CD4-positive, alpha-beta T cell treated with Interleukin-2 at 100 ng/mL for 4 hours (primary cell): Measurements from ENCODE around the gene PTPRN2.
"Not testable (repeated sequence)": the region's sequence is repeated elsewhere in the genome, so short reads cannot be mapped to it uniquely, and the experiment has no call there.

ENCODE experiments used
- DNase-seq: peaks from one replicate; pipeline ENCODE4 v3.0.0-alpha.2; 2020; ENCODE audit warnings: low spot score

PTPRN2 gene

DNA sequence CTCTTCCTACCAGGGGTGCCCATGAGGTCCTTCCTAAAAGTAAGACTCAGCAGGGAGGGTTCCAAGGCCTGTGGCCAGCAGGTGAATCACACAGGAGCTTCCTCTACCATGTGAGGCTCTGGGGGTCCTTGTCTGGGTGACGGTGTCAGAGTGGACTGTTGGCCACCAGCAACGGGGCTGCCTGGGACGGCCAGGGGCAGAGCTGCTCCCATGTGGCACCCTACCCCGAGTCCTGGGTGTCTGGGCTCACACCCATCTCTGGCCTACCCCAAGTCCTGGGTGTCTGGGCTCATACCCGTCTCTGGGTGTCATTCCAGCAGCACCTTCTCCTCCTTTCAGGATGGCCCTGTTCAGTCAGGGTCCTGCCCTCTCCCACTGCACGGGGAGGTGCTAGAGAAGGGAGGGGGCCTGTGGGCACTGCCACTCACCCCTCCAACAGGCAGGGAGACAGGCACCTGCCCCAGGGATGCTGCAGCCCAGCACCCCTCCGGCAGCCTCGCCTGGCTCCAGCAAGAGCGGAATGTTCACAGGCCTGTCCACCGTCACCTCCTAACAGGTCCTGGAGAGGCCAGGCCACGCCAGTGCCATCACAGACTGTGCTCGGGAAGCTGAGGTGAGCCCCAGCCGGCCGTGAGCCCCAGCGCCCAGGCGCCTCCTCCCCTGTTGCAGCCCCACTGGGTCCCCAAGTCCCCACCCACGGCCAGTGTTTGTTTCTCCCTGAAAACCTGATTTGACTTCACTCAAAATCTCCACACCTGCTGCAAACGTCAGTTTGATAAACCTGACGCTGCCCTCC is 143.7 kb downstream of the PTPRN2 start:
- no peak for DNase-seq

DNA sequence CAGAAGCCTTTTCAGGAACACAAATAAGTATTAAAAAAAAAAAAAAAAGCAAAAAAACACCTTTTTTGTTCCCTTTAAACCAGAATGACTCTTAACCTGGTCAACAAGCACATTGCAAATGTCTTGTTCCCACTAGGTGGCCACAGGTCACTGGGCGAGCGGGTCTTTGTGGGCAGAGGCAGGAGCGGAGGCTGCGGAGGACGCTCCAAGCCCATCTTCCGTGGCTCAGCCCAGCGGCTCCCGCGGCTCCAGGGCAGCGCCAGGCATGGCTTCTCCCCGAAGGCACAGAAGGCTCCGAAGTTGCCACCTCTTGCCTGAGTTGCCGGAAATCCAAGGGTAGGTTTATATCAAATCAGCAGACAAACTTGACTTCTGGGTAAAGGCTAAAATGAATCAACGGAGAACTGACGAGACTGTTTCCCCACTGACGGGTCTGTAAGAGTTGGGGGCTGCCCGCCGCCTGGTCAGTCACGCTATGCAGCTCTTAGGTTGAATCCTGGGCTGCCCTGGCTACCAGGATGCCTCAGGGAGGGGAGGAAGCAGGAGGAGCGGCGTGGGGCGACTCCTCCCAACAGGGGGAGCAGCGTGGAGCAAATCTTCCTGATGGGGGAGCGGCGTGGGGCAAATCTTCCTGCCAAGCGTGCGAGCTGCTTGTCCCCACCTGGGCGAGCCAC is 144.5 kb downstream of the PTPRN2 start:
- no peak for DNase-seq

DNA sequence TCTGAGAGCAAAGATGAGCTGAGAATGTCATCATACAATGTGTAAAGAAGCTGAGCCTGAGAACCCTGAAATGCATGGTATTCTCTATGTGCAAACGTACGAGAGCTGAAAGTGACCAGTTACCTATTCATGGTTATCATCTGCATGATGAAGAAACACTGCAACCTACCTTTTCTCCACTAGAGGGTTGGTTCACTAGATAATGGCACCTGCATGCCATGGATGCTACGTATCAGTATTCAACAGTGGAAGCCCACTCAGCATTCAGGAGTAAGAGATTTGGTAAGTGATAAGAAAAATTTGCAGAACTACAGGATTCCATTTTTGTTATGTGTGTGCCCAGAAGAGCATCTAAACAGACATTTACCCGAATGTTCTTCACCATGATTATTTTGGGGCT is 145.4 kb downstream of the PTPRN2 start:
- DNase-seq, result no peak

DNA sequence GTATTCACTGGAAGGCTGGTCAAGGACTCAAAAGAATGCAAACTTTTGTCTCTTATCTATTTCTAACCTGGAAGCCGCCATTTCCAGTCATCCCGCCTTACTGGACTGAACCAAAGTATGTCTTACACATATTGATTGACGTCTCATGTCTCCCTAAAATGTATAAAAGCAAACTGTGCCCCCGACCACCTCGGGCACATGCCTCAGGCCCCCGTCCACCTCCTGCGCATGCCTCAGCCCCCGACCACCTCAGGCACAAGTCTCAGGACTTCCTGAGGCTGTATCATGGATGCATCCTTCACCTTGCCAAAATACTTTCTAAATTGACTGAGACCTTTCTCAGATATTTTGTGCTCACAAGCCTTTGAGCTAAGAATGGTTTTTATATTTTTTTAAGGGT is 148.6 kb downstream of the PTPRN2 start:
- no peak for DNase-seq

DNA sequence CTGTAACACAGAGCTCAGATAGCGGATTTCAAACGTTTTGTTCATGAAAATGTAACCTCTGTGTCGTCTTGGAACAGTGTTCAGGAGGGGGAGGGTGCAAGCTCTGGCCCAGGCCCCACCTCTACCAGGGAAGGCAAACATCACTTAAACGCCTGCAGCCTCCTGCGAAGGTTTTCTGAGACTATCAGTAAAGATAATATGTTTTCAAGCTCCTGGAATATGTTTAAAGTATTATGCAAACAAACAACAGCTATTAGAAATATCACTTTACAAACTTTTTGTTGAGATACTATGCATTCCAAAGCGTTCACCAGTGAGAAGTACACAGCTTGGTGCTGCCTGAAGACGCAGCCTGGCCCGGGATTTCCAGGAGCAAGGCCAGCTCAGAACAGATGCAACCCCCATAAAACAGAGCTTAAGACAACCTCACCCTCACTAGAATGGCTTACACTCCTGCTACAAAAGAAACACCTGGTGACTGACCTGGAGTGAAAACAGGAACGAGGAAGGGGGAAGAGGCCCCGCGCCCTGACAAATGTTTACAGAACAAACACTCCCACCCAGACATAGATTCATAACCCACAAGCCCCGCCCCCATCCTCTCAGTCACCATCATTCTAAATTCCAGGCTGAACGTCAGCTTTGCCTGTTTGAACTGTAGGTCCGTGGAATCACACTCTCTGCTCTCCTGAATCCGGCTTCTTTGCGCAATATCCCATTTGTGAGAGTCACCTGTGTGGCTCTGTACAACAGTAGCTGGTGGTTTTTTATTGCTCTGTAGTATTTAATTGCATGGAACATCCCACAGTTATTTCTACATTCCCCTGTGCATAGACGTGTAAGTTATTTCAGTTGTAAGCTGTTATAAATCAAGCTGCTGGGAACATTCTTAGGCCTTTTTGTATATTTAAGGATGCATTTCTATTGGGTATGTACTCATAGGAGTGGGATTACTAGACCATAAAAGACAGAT is 155.0 kb downstream of the PTPRN2 start:
- DNase-seq, result no peak

DNA sequence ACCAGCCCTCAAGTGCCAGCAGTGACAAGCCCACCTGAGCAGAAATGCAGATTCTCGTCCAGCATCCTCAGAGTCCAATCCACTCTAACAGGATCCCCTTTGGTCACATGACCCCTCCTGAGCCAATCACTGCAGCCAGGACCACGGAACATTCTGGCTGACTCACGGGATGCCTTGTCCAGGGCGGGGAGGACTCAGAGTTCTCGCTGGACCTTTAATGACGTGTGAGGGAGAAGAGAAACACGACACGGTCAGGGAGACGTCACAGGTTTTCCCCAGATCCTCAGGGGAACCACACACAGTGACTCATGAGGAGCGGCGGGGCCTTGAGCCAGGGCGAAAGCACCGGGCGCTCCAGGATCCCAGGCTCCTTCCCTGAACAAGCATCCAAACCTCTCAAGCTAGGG is 155.7 kb downstream of the PTPRN2 start:
- no peak for DNase-seq

DNA sequence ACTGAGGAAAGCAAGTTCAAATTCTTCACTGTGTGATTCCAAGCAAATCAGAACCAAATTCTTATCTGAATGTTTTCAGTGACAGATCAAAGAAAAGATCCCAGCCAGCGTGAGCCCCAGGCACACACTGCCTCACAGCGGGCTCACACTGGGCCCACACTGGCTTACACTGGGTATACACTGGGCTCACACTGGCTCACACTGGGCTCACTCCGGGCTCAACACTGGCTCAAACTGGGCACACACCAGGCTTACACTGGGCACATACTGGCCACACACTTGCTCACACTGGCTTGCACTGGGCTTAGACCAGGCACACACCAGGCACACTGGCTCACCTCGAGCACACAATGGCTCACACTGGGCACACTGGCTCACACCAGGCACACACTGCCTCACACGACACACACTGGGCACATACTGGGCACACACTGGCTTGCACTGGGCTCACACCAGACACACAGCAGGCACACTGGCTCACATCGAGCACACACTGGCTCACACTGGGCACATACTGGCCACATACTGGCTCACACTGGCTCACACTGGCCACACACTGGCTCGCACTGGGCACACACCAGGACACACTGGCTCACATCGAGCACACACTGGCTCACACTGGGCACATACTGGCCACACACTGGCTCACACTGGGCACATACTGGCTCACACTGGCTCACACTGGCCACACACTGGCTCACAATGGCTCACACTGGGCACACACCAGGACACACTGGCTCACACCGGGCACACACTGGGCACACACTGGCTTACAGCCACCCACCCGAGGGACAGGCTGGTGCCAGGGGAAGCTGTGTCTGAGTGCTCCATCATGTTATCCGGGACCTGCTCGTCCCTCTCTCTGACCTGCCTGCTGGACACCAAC is 156.3 kb downstream of the PTPRN2 start:
- DNase-seq, result no peak

DNA sequence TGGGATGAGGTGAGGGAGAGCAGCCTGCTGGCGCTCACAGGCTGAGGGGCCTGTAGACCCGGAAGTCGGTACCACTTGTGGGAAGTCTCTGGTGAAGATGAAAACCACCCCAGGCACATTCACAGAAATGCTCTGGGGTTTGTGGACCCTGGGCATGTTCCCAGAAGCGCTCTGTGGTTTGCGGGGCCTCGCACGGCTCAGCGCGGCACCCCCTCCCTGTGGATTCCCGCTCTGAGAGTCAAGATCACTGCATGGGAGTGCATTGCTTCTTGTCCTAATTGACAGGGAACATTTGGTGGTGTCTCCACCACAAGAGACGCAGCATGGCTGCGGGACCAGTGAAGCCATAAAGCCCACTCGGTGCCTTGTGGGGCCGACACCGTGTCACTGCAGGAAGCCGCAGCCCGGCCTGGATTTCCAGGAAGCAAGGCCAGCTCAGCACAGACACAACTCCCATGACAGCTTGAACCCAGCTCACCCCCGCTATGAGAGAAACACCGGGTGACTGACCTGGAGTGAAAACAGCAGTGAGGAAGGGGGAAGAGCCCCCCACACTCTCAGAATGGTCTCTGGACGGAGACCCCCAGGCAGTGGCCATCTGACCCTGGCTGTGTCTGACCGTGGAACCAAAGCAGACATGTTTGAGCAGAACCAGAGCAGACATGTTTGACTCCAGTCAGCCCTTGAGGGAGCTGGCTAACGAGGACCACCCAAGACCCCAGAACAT is 157.2 kb downstream of the PTPRN2 start:
- no peak for DNase-seq

DNA sequence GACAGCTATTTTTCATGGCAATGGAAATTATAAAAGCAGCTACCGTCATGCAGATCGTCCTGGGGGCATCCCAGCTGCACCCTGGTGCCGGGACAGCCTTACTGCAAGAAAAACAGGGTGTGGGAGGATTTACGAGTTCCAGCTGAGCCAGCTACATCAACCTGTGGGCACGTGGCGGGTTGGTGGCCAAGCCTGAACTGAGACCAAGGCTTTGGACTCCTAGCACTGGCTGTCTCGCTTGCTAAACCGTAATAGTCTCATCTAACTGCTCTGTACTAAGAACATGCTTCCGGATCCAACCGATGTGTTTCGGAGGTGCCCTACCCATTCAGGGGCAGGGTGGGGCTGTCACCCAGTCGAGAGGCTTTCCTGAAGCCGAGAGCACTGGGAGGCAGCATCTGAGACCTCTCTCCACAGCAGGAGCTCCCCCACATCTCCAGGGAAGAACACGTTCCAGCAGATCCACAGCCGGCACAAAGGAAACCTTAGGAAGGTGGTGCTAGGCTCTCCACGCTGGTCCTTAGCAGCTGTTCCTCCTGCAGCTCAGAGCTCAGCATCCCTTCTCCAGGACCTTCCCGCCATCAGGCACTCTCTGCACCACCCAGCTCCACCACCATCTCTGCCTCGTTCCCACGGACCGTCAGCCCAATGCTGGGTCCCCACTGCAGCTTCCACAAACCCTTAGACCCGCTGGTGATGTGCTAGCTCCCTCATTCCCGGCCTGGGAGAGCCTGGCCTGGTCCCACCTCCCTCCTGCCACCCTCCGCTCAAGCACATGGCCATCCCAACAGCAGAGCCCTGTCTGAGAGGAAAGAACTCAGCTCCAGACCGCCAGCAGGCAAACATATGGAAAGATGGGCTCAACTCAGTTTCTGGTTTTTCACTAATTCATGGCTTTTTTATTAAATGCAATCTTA is 158.5 kb downstream of the PTPRN2 start:
- DNase-seq, result no peak

DNA sequence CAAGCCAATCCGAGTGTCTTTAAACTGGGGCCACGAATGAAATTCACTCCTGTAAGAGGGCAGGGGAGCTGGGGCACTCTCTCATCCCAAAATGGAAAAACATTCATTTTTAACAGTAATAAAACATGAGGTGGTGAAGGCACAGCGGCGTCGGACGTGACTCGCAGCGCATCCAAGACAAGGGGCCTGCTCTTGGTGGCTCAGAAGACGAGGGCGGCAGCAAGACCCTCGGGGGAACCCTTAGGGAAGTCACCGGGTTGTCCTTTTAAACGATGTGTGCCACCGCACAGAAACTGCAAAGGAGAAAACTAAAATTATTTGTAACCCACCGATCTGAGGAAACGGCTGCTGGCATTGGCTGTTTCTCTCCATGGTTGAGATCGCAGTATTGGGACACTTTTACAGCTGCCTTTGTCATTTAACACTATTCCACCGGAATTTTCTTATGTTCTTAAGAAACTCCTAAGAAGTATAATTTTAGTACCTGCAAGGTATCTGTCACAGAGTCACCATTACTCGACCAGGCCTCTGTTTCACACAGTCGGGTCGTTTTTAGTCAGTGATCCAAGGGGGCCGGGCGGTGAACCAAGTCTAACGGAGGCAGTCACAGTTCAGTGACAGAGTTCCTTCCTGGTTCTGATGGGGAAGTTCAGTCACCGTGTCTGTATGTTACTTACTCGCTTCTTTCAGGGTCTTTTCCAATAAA is 159.3 kb downstream of the PTPRN2 start:
- DNase-seq, result no peak

DNA sequence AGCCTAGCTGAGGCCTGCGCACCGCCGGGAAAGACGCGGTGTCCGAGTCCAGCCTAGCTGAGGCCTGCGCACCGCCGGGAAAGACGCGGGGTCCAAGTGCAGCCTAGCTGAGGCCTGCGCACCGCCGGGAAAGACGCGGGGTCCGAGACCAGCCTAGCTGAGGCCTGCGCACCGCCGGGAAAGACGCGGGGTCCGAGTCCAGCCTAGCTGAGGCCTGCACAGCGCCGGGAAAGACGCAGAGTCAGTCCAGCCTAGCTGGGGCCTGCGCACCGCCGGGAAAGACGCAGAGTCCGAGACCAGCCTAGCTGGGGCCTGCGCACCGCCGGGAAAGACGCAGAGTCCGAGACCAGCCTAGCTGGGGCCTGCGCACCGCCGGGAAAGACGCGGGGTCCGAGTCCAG is 161.9 kb downstream of the PTPRN2 start:
- DNase-seq, result not testable (repeated sequence)

DNA sequence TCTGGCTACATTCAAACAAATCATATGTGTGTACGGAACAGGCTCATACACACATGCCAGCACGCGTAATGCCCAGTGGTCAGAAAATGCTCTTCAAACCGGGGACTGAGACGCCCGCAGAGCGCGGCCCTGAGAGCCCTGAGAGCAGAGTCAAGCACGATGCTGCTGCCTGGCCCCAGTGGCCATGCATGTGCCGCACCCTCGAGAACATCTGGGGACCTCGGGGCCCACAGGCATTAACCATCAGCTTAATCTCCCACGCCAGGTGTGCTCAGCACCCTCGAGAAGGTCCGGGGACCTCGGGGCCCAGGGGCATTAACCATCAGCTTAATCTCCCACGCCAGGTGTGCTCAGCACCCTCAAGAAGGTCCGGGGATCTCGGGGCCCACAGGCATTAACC is 163.1 kb downstream of the PTPRN2 start:
- no peak for DNase-seq

DNA sequence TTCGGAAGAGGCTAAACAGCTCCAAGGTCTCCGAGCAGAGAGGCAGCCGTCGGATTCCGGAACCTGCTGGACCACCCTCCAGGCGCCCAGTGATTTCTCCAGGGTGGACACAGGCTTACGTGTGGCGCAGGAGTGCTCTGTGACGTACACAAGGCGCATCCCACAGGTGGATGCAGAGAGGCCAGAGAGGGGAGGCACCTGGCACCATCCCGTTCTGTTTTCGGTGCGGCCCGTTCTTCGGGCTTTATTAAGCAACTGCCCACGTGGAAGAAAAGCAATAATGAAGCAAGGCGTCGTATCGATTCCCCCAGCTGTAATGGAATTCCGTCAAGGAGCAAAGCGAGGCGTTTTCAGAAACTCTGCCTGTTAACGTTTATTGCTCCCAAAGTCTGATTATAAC is 163.6 kb downstream of the PTPRN2 start:
- no peak for DNase-seq

DNA sequence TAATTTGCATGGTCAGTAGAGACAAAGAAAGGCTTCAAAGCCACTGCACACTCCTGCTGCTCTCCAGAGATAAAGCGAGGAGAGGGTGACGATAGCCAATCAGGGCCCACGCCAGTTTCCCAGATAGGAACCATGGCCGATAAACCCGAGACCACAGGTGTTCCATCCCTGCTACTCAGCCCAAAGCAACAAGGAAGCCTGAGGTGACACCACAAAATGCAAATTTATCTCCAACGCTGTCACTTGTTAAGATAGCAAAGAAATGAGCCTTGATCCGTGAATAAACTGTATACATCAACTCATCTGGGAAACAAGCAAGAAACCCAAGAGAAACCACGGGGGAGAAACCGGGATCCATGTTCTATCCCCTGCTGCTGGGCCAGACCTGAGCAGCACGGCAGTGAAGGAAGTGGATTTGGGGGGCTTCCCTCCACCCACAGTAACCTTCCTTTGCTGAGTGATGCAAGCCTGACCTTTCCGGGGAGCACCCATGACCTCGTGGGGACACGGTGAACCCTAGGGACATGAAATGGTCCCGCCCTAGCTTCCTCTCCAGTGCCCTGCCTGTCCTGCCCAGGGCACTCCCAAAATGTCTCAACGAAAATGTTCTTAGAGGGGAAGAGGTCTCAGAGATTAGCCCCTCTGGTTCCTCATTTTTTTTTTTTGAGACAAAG is 164.6 kb downstream of the PTPRN2 start:
- DNase-seq, result no peak

DNA sequence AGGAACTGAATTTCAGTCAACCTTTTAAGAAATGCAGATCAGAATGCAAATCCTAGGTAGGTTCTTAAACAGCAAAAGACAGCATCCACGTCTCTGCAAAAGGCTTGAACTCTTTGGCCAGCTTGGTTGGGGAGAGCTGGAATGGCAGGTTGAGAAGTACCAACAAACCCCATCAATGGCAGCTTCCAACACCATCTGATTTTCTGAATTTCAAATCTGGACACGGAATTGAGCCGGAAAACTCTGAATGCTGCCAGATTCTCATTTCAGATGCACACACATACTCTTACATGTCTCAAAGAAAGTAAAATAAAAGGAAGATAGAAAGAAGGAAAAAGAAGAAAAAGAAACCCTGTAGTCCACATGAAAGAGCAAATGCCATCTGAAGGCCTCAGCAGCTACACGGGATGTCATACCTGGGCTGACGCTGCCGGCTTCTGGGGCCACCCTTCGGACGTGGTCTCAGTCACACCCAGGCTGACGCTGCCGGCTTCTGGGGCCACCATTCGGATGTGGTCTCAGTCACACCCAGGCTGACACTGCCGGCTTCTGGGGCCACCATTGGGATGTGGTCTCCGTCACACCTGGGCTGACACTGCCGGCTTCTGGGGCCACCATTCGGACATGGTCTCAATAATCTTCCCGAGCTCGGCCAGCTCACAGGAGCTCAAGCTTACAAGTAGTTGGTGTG is 165.3 kb downstream of the PTPRN2 start:
- no peak for DNase-seq

DNA sequence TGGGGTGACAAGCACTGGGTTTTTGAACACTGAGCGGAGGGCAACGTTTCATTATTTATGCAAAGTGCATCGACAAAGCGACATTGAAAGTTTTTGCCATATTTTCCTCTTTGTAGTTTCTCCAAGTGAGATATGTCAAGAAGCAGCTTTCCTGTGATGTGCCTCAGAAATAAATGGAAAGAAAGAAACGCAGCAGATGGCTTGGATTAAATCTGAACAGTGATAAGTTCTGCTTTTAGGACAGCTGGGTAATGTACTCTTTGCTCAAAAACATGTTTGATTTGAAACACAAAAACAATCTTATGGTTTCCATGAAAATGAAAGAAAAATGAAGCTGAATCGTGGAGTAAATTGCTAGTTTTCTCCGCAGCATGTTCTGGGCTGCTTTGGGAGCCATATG is 166.3 kb downstream of the PTPRN2 start:
- DNase-seq, result no peak

DNA sequence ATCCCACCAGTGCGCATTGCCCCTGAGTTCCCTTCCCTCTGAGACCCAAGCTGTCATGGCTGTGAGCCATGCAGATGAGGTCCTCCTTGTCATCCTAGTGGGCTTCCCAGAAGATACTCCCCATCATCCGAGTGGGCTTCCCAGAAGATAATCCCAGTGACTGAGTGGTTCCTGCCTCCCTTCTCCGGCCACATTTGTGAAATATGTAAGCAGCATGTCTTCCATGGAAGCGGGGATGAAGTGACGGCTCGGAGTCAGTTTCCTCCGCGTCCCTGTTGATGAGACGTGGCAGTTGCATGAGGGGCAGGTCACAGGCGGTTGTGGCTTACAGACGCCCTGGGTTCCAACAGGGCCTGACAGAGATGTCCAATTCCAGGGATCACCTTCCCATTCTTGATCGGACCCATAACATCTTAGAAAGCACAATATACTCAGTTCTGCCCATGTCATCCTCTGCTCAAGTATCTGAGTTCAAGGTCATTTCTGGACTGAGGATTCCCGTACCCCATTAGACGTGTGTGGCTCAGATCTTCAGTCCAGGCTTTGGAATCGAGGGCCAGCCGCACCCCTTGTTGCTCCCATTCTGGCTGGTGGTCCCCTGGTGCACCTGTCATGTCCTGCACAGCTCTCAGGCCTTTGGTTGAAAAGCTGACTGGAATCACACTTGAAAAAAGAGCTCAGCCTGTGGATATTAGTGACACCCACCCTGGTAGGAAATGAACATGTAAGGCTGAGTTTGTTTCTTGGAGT is 166.9 kb downstream of the PTPRN2 start:
- DNase-seq, result no peak
